Fibroblast of mammary gland (primary cell): ENCODE data around the gene CD300LD.

ENCODE experiments used
- DNase-seq: peaks from one replicate; pipeline ENCODE4 v3.0.0-alpha.2; 2010; ENCODE audit warnings: low read depth
- H3K4me3 ChIP-seq: 2 replicates; pipeline ENCODE4 v1.5.1; 2011; ENCODE audit warnings: low read depth, mild to moderate bottlenecking, low read length, moderate library complexity; ENCODE audit not compliant: control insufficient read depth
- TF ChIP-seq, protein P1 (sequence below): conservative IDR thresholded peaks from 2 replicates; pipeline ENCODE4 v1.5.1; 2011; ENCODE audit warnings: low read depth, low read length, inconsistent platforms; ENCODE audit not compliant: control insufficient read depth, insufficient read depth

Gene CD300LD

DNA sequence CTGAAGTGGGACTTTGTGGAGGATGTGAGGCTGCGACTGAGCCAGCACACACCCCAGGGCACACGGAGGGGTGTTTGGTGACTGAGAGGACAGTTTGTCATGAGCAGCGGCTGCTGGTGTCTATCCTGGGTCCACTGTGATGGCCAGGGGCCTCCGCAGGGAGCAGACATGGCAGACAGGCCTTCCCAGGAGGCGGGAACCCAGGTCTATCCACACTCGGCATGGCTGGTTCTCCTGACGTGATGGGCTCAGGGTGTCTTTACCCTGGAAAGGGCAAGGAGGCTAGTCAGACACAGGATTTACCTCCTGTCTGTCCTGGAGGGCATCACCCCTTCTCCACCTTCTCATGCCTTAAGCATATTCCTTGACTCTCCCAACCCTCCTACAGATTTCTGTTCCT lies 45.5 kb downstream of the CD300LD start:
- no peak for DNase-seq
- no peak overlapping the region for H3K4me3 ChIP-seq
- TF ChIP-seq, protein P1, sequence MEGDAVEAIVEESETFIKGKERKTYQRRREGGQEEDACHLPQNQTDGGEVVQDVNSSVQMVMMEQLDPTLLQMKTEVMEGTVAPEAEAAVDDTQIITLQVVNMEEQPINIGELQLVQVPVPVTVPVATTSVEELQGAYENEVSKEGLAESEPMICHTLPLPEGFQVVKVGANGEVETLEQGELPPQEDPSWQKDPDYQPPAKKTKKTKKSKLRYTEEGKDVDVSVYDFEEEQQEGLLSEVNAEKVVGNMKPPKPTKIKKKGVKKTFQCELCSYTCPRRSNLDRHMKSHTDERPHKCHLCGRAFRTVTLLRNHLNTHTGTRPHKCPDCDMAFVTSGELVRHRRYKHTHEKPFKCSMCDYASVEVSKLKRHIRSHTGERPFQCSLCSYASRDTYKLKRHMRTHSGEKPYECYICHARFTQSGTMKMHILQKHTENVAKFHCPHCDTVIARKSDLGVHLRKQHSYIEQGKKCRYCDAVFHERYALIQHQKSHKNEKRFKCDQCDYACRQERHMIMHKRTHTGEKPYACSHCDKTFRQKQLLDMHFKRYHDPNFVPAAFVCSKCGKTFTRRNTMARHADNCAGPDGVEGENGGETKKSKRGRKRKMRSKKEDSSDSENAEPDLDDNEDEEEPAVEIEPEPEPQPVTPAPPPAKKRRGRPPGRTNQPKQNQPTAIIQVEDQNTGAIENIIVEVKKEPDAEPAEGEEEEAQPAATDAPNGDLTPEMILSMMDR: no peak

DNA sequence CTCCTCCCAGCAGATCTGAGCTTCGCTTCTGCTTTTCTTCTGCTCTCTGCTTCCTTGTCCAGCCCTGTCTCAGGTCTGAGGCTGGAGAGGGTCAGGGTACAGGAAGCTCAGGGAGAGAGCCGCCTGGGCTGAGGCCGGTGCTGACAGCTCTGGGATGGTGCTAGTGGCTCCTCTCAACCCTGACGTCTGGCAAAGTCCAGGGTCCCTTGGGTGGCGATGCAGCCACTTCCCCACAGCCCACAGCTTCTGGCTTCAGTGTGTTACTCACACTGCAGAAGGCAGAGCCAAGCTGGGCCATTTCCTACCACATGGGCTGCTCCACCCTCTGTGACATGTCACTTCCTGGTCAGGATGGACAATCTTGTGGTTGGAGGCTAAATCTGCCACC lies 46.2 kb downstream of the CD300LD start, which contains the start of gene CD300C:
TSS of gene CD300C (minus strand) at position 273 of the 388 bp plus-strand sequence. CDS start 333 bp downstream, outside the sequence.
- no peak for DNase-seq
- no peak within 1 kb of the TSS for H3K4me3 ChIP-seq
- TF ChIP-seq, protein P1: no peak

DNA sequence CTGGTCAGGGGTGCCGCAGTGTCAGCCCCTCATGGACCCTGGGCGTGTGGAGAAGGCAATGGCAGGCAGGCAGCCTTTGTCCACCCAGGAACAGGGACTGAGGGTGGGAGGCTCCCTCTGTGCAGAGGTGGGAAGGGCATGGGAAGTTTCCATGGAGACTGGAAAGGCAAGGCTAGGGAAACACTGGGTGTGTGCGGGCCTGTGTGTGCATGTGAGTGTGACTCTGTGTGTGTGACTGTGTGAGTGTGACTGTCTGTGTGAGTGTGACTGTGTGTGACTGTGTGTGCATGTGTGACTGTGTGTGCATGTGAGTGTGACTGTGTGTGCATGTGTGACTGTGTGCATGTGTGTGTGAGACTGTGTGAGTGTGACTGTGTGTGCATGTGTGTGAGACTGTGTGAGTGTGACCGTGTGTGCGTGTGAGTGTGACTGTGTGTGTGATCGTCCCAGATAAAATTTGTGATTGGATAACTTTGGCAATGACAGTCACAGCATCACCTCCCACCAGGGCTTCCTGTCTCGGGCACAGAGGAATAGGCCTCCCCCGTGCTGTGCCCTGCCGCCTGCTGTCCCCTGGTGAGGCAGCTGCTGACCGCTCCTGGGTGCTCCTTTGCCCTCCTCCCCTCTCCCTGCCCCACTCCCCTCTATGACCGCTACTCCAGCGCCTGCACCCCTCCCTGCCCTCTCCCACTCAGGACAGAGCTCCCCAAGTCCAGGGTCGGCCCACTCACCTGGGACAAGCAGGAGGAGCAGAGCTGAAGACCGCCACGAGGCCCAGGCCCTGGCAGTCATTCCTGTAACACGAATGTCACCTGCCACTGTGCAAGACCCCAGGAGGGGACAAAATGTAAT lies 46.9 kb downstream of the CD300LD start:
- H3K4me3 ChIP-seq: no peak overlapping the region
- no peak for DNase-seq
- TF ChIP-seq, protein P1: no peak

DNA sequence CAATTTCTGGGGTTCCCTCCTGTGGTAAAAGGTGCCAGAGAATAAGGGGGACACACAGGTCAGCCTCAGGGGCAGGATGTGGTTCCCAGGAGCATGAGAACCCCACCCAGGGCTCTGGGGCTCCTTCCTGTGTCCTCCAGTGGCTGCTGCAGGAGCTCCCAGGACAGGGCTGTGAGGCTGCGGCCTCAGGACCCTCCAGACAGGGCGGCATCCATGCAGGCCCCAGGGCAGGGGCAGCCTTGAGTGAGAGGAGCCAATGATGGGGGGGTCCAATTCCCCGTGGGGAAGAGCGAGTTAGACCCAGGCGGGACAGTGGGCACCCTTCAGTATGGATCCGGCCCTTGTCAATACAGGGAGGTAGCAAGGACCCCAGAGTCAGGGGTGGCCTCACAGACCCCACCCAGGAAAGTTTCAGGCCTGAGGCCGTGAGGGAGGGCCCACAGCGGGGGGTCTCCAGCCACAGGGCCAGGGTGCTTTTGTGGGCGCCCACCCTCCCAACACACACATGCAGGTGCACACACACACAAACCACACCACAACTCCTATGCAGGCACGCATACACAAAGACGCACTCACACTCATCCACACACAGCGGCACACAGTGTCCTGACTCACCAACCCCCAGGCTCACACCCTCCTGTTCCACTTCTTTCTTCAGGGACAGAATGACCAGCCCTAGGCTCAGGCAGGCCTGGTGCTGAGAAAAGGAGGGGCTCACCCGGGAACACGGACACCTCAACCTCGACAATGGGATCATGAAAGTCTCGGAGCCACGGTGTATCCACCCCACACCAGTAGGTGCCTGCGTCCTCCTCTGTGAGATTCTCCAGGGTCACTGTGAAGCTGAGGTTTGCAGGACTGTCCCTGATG lies 48.0 kb downstream of the CD300LD start:
- TF ChIP-seq, protein P1: no peak
- H3K4me3 ChIP-seq: no peak overlapping the region
- DNase-seq: no peak

DNA sequence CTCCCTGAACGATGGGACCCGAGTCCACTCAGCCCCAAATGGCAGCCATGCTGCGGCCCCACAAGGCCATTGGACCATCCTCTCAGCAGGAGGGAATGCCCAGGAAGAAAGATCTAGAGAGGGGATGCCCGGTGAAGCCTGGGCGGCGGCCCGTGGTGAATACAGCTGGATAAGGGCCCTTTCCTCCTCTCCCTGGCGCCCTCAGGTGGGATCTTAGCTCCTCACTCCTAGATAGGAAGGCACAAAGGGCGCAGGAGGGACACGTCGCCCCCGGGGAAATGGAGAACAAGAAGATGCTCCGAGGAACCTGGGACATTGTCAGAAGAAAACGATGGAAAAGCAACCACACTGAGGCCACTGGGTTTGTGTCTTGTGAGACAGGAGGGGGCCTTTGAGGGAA lies 48.7 kb downstream of the CD300LD start:
- TF ChIP-seq, protein P1: no peak
- DNase-seq: no peak
- H3K4me3 ChIP-seq: no peak overlapping the region

DNA sequence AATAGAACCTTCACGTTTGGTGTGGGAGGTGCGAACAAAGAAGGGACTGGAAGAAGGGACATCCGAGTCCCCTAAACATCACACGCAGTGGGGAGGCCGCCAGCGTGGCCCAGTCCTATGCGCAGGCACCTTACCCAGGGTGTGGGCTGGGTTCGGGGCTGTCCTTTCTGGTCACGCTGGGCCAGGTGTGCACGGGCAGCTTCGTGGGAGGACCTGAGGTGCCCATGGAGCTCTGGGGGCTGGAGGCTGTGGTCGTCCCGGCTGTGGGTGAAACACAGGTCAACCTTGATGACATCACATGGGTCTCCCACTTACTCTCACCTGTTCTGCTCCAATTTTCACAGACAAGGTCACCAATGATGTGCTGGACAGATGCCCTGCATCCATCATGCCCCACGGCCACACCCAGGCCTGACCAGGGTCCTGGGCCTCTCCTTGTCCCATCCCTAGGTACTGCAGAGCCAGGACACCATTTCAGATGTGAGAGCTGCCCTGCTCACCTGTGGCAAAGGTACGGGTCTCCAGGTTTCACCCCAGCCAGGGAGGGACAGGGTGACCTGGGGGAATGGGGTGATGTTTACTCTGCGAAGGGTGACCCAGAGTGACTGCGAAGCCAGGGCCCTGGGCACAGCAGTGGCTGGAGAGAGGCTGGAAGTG lies 49.2 kb downstream of the CD300LD start:
- DNase-seq: no peak
- TF ChIP-seq, protein P1: no peak
- no peak overlapping the region for H3K4me3 ChIP-seq
